Neural cell (in vitro differentiated cells): ENCODE results near the gene CEACAM6.

Source experiments
- EP300 ChIP-seq: fragments of 450-650 bp; conservative IDR thresholded peaks from 2 replicates; pipeline ENCODE4 v1.6.1; 2014; ENCODE audit warnings: antibody characterized with exemption, mild to moderate bottlenecking, moderate library complexity; ENCODE audit not compliant: poor library complexity, severe bottlenecking
- EZH2 ChIP-seq: fragments of 200-600, 300-800 bp; shearing (Covaris generic), sonication (generic); IDR thresholded peaks from 2 replicates; pipeline ENCODE4 v1.6.1; 2014; ENCODE audit warnings: antibody characterized with exemption, low read length, borderline replicate concordance, mild to moderate bottlenecking; ENCODE audit not compliant: insufficient read depth, poor library complexity, severe bottlenecking
- MXI1 ChIP-seq: fragments of 450-650 bp; conservative IDR thresholded peaks from 2 replicates; pipeline ENCODE4 v1.6.1; 2014; ENCODE audit warnings: antibody characterized with exemption, mild to moderate bottlenecking; ENCODE audit not compliant: poor library complexity, severe bottlenecking
- POLR2AphosphoS5 ChIP-seq: IDR thresholded peaks from 2 replicates; pipeline ENCODE4 v1.6.1; 2012
- RAD21 ChIP-seq: fragments of 450-650 bp; conservative IDR thresholded peaks from 2 replicates; pipeline ENCODE4 v1.6.1; 2014; ENCODE audit warnings: antibody characterized with exemption, mild to moderate bottlenecking, moderate library complexity
- SMC3 ChIP-seq: fragments of 450-650 bp; conservative IDR thresholded peaks from 2 replicates; pipeline ENCODE4 v1.6.1; 2014; ENCODE audit warnings: antibody characterized with exemption, mild to moderate bottlenecking, moderate library complexity; ENCODE audit not compliant: poor library complexity
- TAF1 ChIP-seq: IDR thresholded peaks from 2 replicates; pipeline ENCODE4 v1.6.1; 2012; ENCODE audit warnings: low read depth
- TF ChIP-seq, protein P1 (sequence below): fragments of 450-650 bp; IDR thresholded peaks from 2 replicates; pipeline ENCODE4 v1.5.1; 2014; ENCODE audit warnings: antibody characterized with exemption, mild to moderate bottlenecking, moderate library complexity; ENCODE audit not compliant: poor library complexity, severe bottlenecking

DNA sequence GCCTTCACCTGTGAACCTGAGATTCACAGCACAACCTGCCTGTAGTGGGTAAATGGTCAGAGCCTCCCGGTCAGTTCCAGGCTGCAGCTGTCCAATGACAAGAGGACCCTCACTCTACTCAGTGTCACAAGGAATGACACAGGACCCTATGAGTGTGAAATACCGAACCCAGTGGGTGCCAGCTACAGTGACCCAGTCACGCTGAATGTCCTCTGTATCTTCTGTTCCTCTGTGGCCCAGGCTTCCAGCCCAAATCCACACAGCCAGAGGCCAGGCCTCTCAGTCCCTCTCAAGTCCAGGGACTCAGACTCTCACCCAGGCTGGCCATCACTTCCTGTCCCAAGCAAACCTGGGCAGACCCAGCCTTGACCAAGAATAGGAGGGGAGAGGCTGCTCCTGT, 51.8 kb downstream of the CEACAM6 start:
- TF ChIP-seq, protein P1, sequence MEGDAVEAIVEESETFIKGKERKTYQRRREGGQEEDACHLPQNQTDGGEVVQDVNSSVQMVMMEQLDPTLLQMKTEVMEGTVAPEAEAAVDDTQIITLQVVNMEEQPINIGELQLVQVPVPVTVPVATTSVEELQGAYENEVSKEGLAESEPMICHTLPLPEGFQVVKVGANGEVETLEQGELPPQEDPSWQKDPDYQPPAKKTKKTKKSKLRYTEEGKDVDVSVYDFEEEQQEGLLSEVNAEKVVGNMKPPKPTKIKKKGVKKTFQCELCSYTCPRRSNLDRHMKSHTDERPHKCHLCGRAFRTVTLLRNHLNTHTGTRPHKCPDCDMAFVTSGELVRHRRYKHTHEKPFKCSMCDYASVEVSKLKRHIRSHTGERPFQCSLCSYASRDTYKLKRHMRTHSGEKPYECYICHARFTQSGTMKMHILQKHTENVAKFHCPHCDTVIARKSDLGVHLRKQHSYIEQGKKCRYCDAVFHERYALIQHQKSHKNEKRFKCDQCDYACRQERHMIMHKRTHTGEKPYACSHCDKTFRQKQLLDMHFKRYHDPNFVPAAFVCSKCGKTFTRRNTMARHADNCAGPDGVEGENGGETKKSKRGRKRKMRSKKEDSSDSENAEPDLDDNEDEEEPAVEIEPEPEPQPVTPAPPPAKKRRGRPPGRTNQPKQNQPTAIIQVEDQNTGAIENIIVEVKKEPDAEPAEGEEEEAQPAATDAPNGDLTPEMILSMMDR = no peak
- TF ChIP-seq EZH2 (no peak), SMC3 (no peak), POLR2AphosphoS5 (no peak), EP300 (no peak), TAF1 (no peak), MXI1 (no peak), RAD21 (no peak)
